ENCODE results near the gene CBLC. TPM values are rescaled to one million over a fixed set of nuclear protein-coding genes. Genes with fewer than 3 reads are reported as not detected.

The CBLC gene
- total RNA-seq, 1 experiment from 2014 or later = 15.9 TPM

- Mint-ChIP-seq H3K4me1 (peaks cover 22 to 41% of the 10 kb centered on the region in 2 experiments), H3K36me3 (ENCODE audit: insufficient read depth in 1 of 3, low read depth in 3 of 3) (no peaks in the 10 kb centered on the region; a peak in 1 of 7 replicates), H3K9me3 (no peaks in the 10 kb centered on the region; a peak in 1 of 5 replicates), H3K27me3 (ENCODE audit: low read depth) (peaks cover 93% of the 10 kb centered on the region), H3K4me3 (peak overlapping the region; percentile 63 to 81), H3K27ac (no peak overlapping the region)
- Histone ChIP-seq H3K4me2 (ENCODE audit: insufficient read depth, insufficient read length, low read length) (peak overlapping the region; percentile 72), H4K8ac (replicated peaks; ENCODE audit: insufficient read length, low read depth, low read length) (no peak overlapping the region), H3K4me1 (ENCODE audit: insufficient read depth, low read length) (no peaks in the 10 kb centered on the region), H3K4ac (ENCODE audit: low read depth, low read length) (no peak overlapping the region), H4K91ac (ENCODE audit: insufficient read length, low read depth, low read length) (no peak overlapping the region), H3T11ph (ENCODE audit: low read length) (no peak overlapping the region), H3K79me2 (ENCODE audit: insufficient read depth, low read length) (no peaks in the 10 kb centered on the region), H2AK5ac (ENCODE audit: insufficient read length, low read length) (no peak overlapping the region), H3K27ac (ENCODE audit: insufficient read length, low read depth, low read length) (no peak overlapping the region), H4K5ac (ENCODE audit: insufficient read length, low read depth, low read length) (no peak overlapping the region), H2BK20ac (ENCODE audit: low read depth, low read length, poor library complexity, severe bottlenecking) (no peak overlapping the region), H3K79me1 (ENCODE audit: insufficient read depth, low read depth, low read length, poor library complexity, severe bottlenecking) (no peaks in the 10 kb centered on the region), H3K56ac (ENCODE audit: insufficient read length, low read depth, low read length) (no peak overlapping the region), H3K27me3 (ENCODE audit: insufficient read depth, low read length) (peaks cover 40% of the 10 kb centered on the region), H2BK15ac (ENCODE audit: low read depth, low read length) (no peak overlapping the region), H2BK12ac (ENCODE audit: insufficient read length, low read depth, low read length) (no peak overlapping the region), H3K14ac (ENCODE audit: insufficient read depth, low read length) (no peak overlapping the region), H2BK5ac (ENCODE audit: insufficient read length, low read length) (no peak overlapping the region), H3K9ac (ENCODE audit: extremely low read depth, insufficient read length, low read length) (no peak overlapping the region), H2BK120ac (ENCODE audit: low read depth, low read length, poor library complexity, severe bottlenecking) (no peak overlapping the region), H2AFZ (ENCODE audit: low read length) (no peak overlapping the region), H4K20me1 (ENCODE audit: control insufficient read depth, insufficient read depth, insufficient read length) (no peaks in the 10 kb centered on the region), H3K23me2 (ENCODE audit: insufficient read length, low read depth, low read length, poor library complexity, severe bottlenecking) (peaks cover 23% of the 10 kb centered on the region), H3K18ac (ENCODE audit: insufficient read length, low read depth, low read length) (no peak overlapping the region), H3K9me3 (ENCODE audit: control insufficient read depth, low read depth, low read length) (no peaks in the 10 kb centered on the region), H3K23ac (ENCODE audit: insufficient read length, low read depth, low read length) (no peak overlapping the region)
- WGBS (ENCODE audit: extremely low coverage, insufficient read length, low lambda C conversion rate) = no CpG with 5 or more reads among the region's 11 CpGs
- no peak for DNase-seq
- TF ChIP-seq, protein P1, sequence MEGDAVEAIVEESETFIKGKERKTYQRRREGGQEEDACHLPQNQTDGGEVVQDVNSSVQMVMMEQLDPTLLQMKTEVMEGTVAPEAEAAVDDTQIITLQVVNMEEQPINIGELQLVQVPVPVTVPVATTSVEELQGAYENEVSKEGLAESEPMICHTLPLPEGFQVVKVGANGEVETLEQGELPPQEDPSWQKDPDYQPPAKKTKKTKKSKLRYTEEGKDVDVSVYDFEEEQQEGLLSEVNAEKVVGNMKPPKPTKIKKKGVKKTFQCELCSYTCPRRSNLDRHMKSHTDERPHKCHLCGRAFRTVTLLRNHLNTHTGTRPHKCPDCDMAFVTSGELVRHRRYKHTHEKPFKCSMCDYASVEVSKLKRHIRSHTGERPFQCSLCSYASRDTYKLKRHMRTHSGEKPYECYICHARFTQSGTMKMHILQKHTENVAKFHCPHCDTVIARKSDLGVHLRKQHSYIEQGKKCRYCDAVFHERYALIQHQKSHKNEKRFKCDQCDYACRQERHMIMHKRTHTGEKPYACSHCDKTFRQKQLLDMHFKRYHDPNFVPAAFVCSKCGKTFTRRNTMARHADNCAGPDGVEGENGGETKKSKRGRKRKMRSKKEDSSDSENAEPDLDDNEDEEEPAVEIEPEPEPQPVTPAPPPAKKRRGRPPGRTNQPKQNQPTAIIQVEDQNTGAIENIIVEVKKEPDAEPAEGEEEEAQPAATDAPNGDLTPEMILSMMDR (conservative IDR thresholded peaks at IDR 0.05) = no peak
Measured at GRCh38 chr19:44754750-44755080, 23.0 kb upstream of the CBLC start.
